Medulla oblongata (tissue), 1 donor: Measurements from ENCODE around the gene PDE8B.
"Not testable (repeated sequence)": the region's sequence is repeated elsewhere in the genome, so short reads cannot be mapped to it uniquely, and the experiment has no call there.

Experiments used
- DNase-seq: peaks from one replicate; pipeline ENCODE4 v3.0.0-alpha.2; 2015; ENCODE audit errors: extremely low spot score

PDE8B gene

DNA sequence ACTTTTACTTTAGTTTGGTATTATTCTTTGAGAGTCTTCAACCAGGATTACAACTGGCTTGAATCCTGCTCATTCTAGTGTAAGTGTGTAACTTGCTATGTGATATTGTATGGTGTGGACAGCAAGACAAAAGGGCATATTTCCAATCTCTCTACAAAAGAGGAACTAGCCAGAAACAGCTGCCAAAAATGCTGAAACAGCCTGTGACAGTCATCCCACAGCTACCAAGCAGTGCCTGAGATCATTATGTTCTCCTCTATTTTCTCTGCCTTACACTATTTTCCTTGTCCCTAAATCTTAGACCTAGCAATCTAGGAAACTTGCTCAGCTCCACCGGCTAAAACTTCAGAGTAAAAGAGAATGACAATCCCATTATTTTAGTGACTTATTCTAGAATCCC lies 238.8 kb downstream of the PDE8B start:
- peak; percentile 57 for DNase-seq

DNA sequence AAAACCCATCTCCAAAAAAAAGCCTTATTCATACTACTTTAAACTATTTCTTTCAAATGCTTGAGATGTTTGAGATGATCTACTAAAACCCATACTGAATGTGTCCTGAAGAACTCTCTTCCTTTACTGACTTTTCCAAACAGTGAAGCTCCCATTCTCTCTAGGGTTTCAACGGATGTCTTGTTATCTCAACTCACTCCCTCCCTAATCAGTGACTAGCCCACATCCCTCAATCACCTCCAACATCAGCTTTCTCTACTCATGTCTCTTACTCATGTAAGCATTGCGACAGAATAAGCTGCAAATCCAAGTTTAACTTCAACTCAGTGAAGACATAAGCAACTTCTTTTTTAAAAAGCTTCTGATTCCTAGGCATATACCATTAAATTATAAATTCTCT lies 239.5 kb downstream of the PDE8B start:
- DNase-seq: no peak

- no peak for DNase-seq
Observed at GRCh38 chr5:77452351-77452750, 241.9 kb downstream of the PDE8B start.

DNA sequence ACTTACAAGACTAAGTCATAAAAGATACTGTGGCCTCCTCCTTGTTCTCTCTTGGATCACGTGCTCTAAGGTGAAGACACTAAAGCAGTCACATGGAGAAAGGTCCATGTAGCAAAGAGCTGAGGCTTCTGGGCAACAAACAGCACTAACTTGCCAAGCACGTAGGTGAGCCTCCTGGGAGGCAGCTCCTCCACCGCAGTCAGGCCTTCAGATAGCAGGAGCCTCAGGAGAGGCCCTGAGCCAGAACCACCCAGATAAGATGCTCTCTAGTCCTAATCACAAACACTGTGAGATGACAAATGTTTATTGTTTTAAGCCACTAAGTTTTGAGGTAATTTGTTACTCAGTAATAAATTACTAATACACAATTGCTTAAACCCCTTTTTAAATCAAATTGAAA lies 243.6 kb downstream of the PDE8B start:
- no peak for DNase-seq

- DNase-seq: no peak
Observed at GRCh38 chr5:77461287-77461686, 250.8 kb downstream of the PDE8B start.

DNA sequence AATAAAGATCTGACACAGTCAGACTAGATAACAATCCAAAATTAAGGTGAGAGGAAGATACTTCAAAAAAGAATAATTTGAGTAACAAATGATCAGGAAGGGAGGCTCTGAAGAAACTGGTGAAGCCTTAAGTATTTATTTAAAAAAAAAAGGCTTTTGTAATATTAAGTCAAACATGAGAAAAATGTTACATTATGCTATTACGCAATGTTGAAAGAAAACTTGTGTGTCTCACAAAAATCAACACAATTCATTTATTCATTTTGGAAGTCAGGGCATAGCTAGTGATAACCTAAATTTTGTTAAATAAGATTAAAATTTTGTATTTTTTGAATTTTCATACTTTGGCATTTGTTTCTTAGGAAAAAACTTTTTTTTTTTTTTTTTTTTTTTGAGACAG lies 253.4 kb downstream of the PDE8B start:
- DNase-seq: no peak

DNA sequence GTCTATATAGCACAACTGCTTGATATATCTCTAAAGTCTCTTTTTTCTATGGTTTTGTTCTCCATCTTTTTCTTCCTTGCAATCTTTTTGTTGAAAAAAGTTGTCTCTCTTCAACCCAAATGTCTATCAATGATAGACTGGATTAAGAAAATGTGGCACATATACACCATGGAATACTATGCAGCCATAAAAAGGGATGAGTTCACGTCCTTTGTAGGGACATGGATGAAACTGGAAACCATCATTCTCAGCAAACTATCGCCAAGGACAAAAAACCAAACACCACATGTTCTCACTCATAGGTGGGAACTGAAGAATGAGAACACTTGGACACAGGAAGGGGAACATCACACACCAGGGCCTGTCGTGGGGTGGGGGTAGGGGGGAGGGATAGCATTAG lies 258.4 kb downstream of the PDE8B start:
- not testable (repeated sequence) for DNase-seq

GRCh38 chr5:77475041-77475440 lies 264.6 kb downstream of the PDE8B start:
- DNase-seq: not testable (repeated sequence)
